Measurements from ENCODE around the gene SMS. TPM values are rescaled to one million over a fixed set of nuclear protein-coding genes. Genes with fewer than 3 reads are reported as not detected.
A peak's percentile ranks its signal among the peaks of the same experiment; 100 is the strongest.

Gene SMS
- total RNA-seq, 1 donor from 2014 or later: 66.3 TPM

GRCh38 chrX:21989384-21989783 is 48.9 kb downstream of the SMS start:
- Mint-ChIP-seq H3K27ac (peak overlapping the region; percentile 81), H3K27me3 (no peaks in the 10 kb centered on the region), H3K4me3 (peak overlapping the region; percentile 38), H3K36me3 (ENCODE audit: low read depth) (peaks cover 25% of the 10 kb centered on the region), H3K9me3 (no peaks in the 10 kb centered on the region), H3K4me1 (peaks cover 50% of the 10 kb centered on the region)
- no peak for DNase-seq
- ATAC-seq (ENCODE audit: low read depth): no peak
- ChIA-PET CTCF (interaction anchor here (0.8 to 2.1 kb wide), 2 partner anchors 92 to 146 kb away, joined by 3 to 5 read pairs; no protein-coding TSS in a partner anchor), POLR2A (interaction anchor here (0.8 kb wide), 1 partner anchor 74 kb away, joined by 3 read pairs; no protein-coding TSS in a partner anchor)
- intact Hi-C loops (cut with micrococcal nuclease): loop anchor here (1.0 kb wide), 1 partner anchor 67 kb away; no protein-coding TSS in a partner anchor
- TF ChIP-seq CTCF (IDR thresholded peaks at IDR 0.05): no peak

GRCh38 chrX:21990832-21991231 is 50.3 kb downstream of the SMS start:
- H3K4me3 Mint-ChIP-seq: no peak overlapping the region
- no peak for ATAC-seq (ENCODE audit: low read depth)
- intact Hi-C loops (cut with micrococcal nuclease): loop anchor here (5.0 kb wide), 1 partner anchor 36 kb away; no protein-coding TSS in a partner anchor
- ChIA-PET CTCF (interaction anchor here (2.1 kb wide), 1 partner anchor 90 kb away, joined by 5 read pairs; no protein-coding TSS in a partner anchor), POLR2A (no interaction called here)
- TF ChIP-seq CTCF (IDR thresholded peaks at IDR 0.05): no peak
- peaks cover 25% of the 10 kb centered on the region for H3K36me3 Mint-ChIP-seq (ENCODE audit: low read depth)
- H3K9me3 Mint-ChIP-seq: no peaks in the 10 kb centered on the region
- H3K27me3 Mint-ChIP-seq: no peaks in the 10 kb centered on the region
- no peak for DNase-seq
- H3K4me1 Mint-ChIP-seq: peaks cover 48% of the 10 kb centered on the region
- no peak overlapping the region for H3K27ac Mint-ChIP-seq

- Mint-ChIP-seq H3K27me3 (no peaks in the 10 kb centered on the region), H3K4me1 (peaks cover 49% of the 10 kb centered on the region), H3K9me3 (no peaks in the 10 kb centered on the region), H3K36me3 (ENCODE audit: low read depth) (peaks cover 25% of the 10 kb centered on the region), H3K4me3 (no peak overlapping the region), H3K27ac (peak overlapping the region; percentile 24)
- TF ChIP-seq CTCF (IDR thresholded peaks at IDR 0.05): no peak
- ChIA-PET POLR2A (no interaction called here), CTCF (no interaction called here)
- intact Hi-C loops (cut with micrococcal nuclease): loop anchor here (5.0 kb wide), 1 partner anchor 36 kb away; no protein-coding TSS in a partner anchor
- no peak for DNase-seq
- no peak for ATAC-seq (ENCODE audit: low read depth)
Observed at GRCh38 chrX:21991504-21991903, 51.0 kb downstream of the SMS start.

- TF ChIP-seq CTCF (IDR thresholded peaks at IDR 0.05): no peak
- H3K27me3 Mint-ChIP-seq: no peaks in the 10 kb centered on the region
- ATAC-seq (ENCODE audit: low read depth) (peak; percentile 85), DNase-seq (peak; percentile 29)
- intact Hi-C loops (cut with micrococcal nuclease): loop anchor here (1.0 to 5.0 kb wide), 4 partner anchors 34 to 200 kb away; no protein-coding TSS in a partner anchor
- POLR2A ChIA-PET: no interaction called here
- CTCF ChIA-PET: interaction anchor here (2.3 kb wide), 1 partner anchor 8 kb away, joined by 6 read pairs; no protein-coding TSS in a partner anchor
- H3K4me1 Mint-ChIP-seq: peaks cover 55% of the 10 kb centered on the region
- no peaks in the 10 kb centered on the region for H3K9me3 Mint-ChIP-seq
- H3K36me3 Mint-ChIP-seq (ENCODE audit: low read depth): peaks cover 25% of the 10 kb centered on the region
- H3K4me3 Mint-ChIP-seq: peak overlapping the region; percentile 50
- H3K27ac Mint-ChIP-seq: peak overlapping the region; percentile 86
Observed at GRCh38 chrX:21993265-21993664, 52.8 kb downstream of the SMS start.

GRCh38 chrX:21996872-21997455 is 56.5 kb downstream of the SMS start:
- Mint-ChIP-seq H3K36me3 (ENCODE audit: low read depth) (peaks cover 13% of the 10 kb centered on the region), H3K27ac (no peak overlapping the region), H3K4me3 (no peak overlapping the region), H3K4me1 (peaks cover 28% of the 10 kb centered on the region), H3K27me3 (no peaks in the 10 kb centered on the region), H3K9me3 (no peaks in the 10 kb centered on the region)
- DNase-seq (no peak), ATAC-seq (ENCODE audit: low read depth) (no peak)
- intact Hi-C loops (cut with micrococcal nuclease): no loop called here
- POLR2A ChIA-PET: no interaction called here
- TF ChIP-seq CTCF (IDR thresholded peaks at IDR 0.05): no peak
- CTCF ChIA-PET: no interaction called here

All from activated B cell treated with CpG ODN at 0.5 μM for 24 hours (primary cell).